SW 1271 (cell line): ENCODE results near the gene MFN2.

ENCODE experiments used
- DNase-seq, 2 experiments: peaks; one replicate each; lab custom pipeline; 2025; lab: John Stamatoyannopoulos, UW

The MFN2 gene

GRCh38 chr1:12049616-12050015 lies 69.4 kb downstream of the MFN2 start:
- DNase-seq = no peak

- DNase-seq = no peak
These were observed 71.1 kb downstream of the MFN2 start for GRCh38 chr1:12051361-12051760.

- DNase-seq = no peak
These were observed 71.8 kb downstream of the MFN2 start for GRCh38 chr1:12052008-12052573.

- no peak for DNase-seq
These were observed 72.9 kb downstream of the MFN2 start for GRCh38 chr1:12052997-12053686.

- DNase-seq = no peak
These were observed 73.7 kb downstream of the MFN2 start for GRCh38 chr1:12053752-12054548.

- no peak for DNase-seq
These were observed 75.0 kb downstream of the MFN2 start for GRCh38 chr1:12055259-12055658.

- DNase-seq = no peak
These were observed 76.1 kb downstream of the MFN2 start for GRCh38 chr1:12056331-12056841.

GRCh38 chr1:12057382-12057781 lies 77.1 kb downstream of the MFN2 start:
- DNase-seq = no peak

- no peak for DNase-seq
These were observed 77.9 kb downstream of the MFN2 start for GRCh38 chr1:12057940-12058687.

- no peak for DNase-seq
These were observed 79.0 kb downstream of the MFN2 start for GRCh38 chr1:12059226-12059625.

GRCh38 chr1:12059722-12060464 lies 79.6 kb downstream of the MFN2 start:
- DNase-seq = no peak

GRCh38 chr1:12060500-12060899 lies 80.3 kb downstream of the MFN2 start:
- DNase-seq = no peak
